GM23248 (cell line): ENCODE measurements around the gene HERC3. TPM values are rescaled to one million over a fixed set of nuclear protein-coding genes. Genes with fewer than 3 reads are reported as not detected.

Experiments
- DNase-seq: peaks from one replicate; pipeline ENCODE4 v3.0.0-alpha.2; 2015
- H2AFZ ChIP-seq: fragments of 200-600 bp; sonication (generic); 2 replicates; pipeline ENCODE4 v1.6.1; 2016; ENCODE audit warnings: antibody characterized with exemption
- H3F3A ChIP-seq: fragments of 200-600 bp; sonication (generic); 2 replicates; pipeline ENCODE4 v1.6.1; 2016; ENCODE audit warnings: mild to moderate bottlenecking, antibody characterized with exemption, mixed run types; ENCODE audit not compliant: insufficient read depth
- H3K27ac ChIP-seq: fragments of 200-600 bp; sonication (generic); 2 replicates; pipeline ENCODE4 v1.5.1; 2016; ENCODE audit warnings: mild to moderate bottlenecking
- H3K27me3 ChIP-seq: fragments of 200-600 bp; sonication (generic); replicated peaks from 2 replicates; pipeline ENCODE4 v1.6.1; 2016; ENCODE audit warnings: mild to moderate bottlenecking; ENCODE audit not compliant: insufficient read depth
- H3K36me3 ChIP-seq: fragments of 200-600 bp; sonication (generic); 2 replicates; pipeline ENCODE4 v1.6.1; 2016; ENCODE audit warnings: low read depth, mild to moderate bottlenecking
- H3K4me1 ChIP-seq: fragments of 200-600 bp; sonication (generic); 2 replicates; pipeline ENCODE4 v1.6.1; 2016; ENCODE audit warnings: mild to moderate bottlenecking; ENCODE audit not compliant: insufficient read depth
- H3K4me2 ChIP-seq: fragments of 200-600 bp; sonication (generic); one replicate; pipeline ENCODE4 v1.6.1; 2016; ENCODE audit warnings: mild to moderate bottlenecking; ENCODE audit not compliant: unreplicated experiment
- H3K4me3 ChIP-seq: fragments of 200-600 bp; sonication (generic); 2 replicates; pipeline ENCODE4 v1.5.1; 2016; ENCODE audit warnings: mild to moderate bottlenecking
- H3K79me2 ChIP-seq: fragments of 200-600 bp; sonication (generic); 2 replicates; pipeline ENCODE4 v1.6.1; 2016; ENCODE audit warnings: mild to moderate bottlenecking; ENCODE audit not compliant: insufficient read depth
- H3K9ac ChIP-seq: fragments of 200-600 bp; sonication (generic); 2 replicates; pipeline ENCODE4 v1.6.1; 2016; ENCODE audit warnings: mild to moderate bottlenecking
- H3K9me2 ChIP-seq: fragments of 200-600 bp; sonication (generic); 2 replicates; pipeline ENCODE4 v1.6.1; 2016; ENCODE audit warnings: mixed run types, mild to moderate bottlenecking, moderate library complexity; ENCODE audit not compliant: insufficient read depth
- H3K9me3 ChIP-seq: fragments of 200-600 bp; sonication (generic); one replicate; pipeline ENCODE4 v1.6.1; 2017; ENCODE audit warnings: low read depth
- H4K20me1 ChIP-seq: fragments of 200-600 bp; sonication (generic); 2 replicates; pipeline ENCODE4 v1.6.0; 2016; ENCODE audit not compliant: insufficient read depth
- EZH2 ChIP-seq: fragments of 200-600 bp; sonication (generic); IDR thresholded peaks from 2 replicates; pipeline ENCODE4 v1.6.1; 2018; ENCODE audit warnings: antibody characterized with exemption, mild to moderate bottlenecking; ENCODE audit not compliant: insufficient read depth, poor library complexity, severe bottlenecking
- EZH2phosphoT487 ChIP-seq: fragments of 200-600 bp; sonication (generic); IDR thresholded peaks from 2 replicates; pipeline ENCODE4 v1.6.1; 2018; ENCODE audit warnings: antibody characterized with exemption, moderate library complexity, mild to moderate bottlenecking, low read depth; ENCODE audit not compliant: insufficient read depth
- WGBS, 2 experiments: methylation state at CpG; one replicate each; pipeline ENCODE4 v1.1.6; 2015 to 2017; ENCODE audit warnings: low lambda C conversion rate in 2 of 2, low coverage in 1 of 2; ENCODE audit errors: missing lambda C conversion rate in 2 of 2; 5-methylcytosine and 5-hydroxymethylcytosine counted together
- in situ Hi-C: fragments of 300-500 bp; cut with MboI; formaldehyde crosslinking; loops from 2 replicates; pipeline ENCODE4 v1.15.0; 2020
- polyA plus RNA-seq: library from polyadenylated mRNA; unstranded; fragments of >200 nt; fragmentation: Nextera tagmentation; extraction: Ambion mirVana; gene quantifications from 2 replicates; pipeline ENCODE4 v1.2.1, GENCODE V29; 2016
- total RNA-seq: library from RNA; depleted of rRNA; stranded (reverse); fragments of >200 nt; shearing (Covaris generic); gene quantifications from 2 replicates; pipeline ENCODE4 v1.2.3, GENCODE V29; 2014

Gene HERC3
- total and polyA plus RNA-seq, 2 experiments from 2014 or later = 25.8 to 27.6 TPM

DNA sequence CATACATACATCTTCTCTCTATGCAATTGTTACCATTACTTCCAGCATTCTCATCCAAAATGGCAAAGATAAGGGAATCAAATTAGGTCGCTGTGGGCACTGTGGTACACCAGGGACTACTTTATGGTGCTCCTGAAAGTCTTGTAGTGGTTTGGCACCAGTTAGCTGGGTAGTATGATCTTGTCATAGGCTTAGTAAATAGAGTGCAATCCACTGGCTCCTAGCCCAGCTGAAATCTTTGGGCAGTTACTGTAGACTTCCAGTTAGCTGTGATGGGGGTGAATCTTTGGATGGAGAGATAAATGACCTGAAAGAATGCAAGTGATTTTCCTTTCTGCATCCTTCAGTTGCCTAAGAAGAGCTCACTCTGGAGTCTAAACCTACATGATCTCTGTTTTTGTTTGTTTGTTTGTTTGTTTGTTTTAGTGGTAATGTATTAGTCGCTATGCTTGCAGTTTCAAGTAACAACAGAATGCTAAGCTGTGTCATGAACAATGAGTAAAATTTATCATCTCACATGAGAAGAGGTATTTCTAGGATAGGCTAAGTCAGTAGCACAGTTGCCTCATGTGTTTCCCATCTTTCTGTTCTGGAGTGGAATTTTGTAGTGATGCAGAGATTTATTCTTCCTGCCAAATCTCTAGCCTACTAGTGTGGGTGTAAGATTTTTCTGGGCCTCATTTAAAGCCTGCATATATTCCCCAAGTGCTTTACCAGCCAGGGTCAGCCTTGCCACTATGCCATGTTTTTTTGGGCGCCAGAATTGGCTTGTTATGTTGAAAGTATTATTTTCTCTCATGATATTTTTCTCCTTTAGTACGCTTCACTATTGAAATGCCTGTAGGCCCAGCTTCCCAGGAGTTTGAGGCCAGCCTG is 24.2 kb downstream of the HERC3 start:
- H2AFZ ChIP-seq = no peak overlapping the region
- no peaks in the 10 kb centered on the region for H4K20me1 ChIP-seq
- H3K36me3 ChIP-seq = no peaks in the 10 kb centered on the region
- peaks cover 86% of the 10 kb centered on the region for H3F3A ChIP-seq
- peak overlapping the region; percentile 72 for H3K4me2 ChIP-seq
- DNase-seq = peak; percentile 96
- H3K4me1 ChIP-seq = peaks cover 96% of the 10 kb centered on the region
- H3K79me2 ChIP-seq = peaks cover 67% of the 10 kb centered on the region
- 0 out of 2 replicates have a peak, but pooled peaks cover under 1% of the 10 kb centered on the region for H3K9me2 ChIP-seq
- in situ Hi-C loops = no loop called here
- WGBS, 2 experiments = 4 to 7% methylated on average over 4 of the region's 4 CpGs
- TF ChIP-seq EZH2phosphoT487 = peak; percentile 95
- no peak for TF ChIP-seq EZH2
- peak overlapping the region; percentile 95 for H3K27ac ChIP-seq
- H3K9me3 ChIP-seq = no peaks in the 10 kb centered on the region
- no peaks in the 10 kb centered on the region for H3K27me3 ChIP-seq
- H3K9ac ChIP-seq = peak overlapping the region; percentile 66
- peak overlapping the region; percentile 25 for H3K4me3 ChIP-seq

DNA sequence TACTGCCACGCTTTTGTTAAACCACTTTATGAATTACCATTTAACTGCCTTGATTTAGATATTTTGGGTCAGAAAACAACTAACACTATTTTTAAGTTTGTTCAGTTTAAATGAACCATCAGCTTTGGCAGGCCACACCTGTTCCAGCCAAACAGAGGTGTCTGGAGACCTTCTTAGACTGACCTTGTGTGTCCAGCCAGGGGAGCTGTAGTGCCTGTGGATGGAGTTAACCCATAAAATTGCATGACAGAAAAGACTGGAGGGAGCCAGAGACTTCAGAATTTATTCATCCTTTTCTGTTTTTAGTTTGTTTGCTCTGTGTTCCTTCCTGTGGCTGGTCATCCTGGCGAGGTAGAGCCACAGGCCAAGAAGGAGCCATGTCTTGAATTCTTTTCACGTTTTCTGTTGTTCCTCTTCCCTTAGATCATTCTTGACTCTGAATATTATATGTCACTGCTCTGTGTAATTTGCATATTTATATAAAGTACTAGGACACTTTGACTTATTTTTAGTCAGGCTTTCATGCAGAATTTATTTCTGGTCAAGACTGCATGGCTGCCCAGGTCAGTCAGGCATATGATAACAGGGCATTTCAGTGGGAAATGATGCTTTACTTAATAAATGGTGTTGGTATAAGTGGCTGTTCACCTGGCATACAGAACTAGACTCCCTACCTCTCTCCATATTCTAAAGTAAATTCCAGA is 26.7 kb downstream of the HERC3 start:
- H3K9ac ChIP-seq = no peak overlapping the region
- H3K9me2 ChIP-seq = 0 out of 2 replicates have a peak, but pooled peaks cover 7% of the 10 kb centered on the region
- H3K79me2 ChIP-seq = peaks cover 70% of the 10 kb centered on the region
- H3K4me1 ChIP-seq = peaks cover 95% of the 10 kb centered on the region
- DNase-seq = no peak
- no peaks in the 10 kb centered on the region for H4K20me1 ChIP-seq
- peaks cover 78% of the 10 kb centered on the region for H3F3A ChIP-seq
- no peaks in the 10 kb centered on the region for H3K36me3 ChIP-seq
- H2AFZ ChIP-seq = no peak overlapping the region
- no peaks in the 10 kb centered on the region for H3K27me3 ChIP-seq
- in situ Hi-C loops = no loop called here
- no peak overlapping the region for H3K4me3 ChIP-seq
- WGBS, 2 experiments = 95 to 96% methylated on average over 3 of the region's 3 CpGs
- TF ChIP-seq EZH2phosphoT487 (no peak), EZH2 (no peak)
- no peak overlapping the region for H3K4me2 ChIP-seq
- peak overlapping the region; percentile 95 for H3K27ac ChIP-seq
- no peaks in the 10 kb centered on the region for H3K9me3 ChIP-seq

DNA sequence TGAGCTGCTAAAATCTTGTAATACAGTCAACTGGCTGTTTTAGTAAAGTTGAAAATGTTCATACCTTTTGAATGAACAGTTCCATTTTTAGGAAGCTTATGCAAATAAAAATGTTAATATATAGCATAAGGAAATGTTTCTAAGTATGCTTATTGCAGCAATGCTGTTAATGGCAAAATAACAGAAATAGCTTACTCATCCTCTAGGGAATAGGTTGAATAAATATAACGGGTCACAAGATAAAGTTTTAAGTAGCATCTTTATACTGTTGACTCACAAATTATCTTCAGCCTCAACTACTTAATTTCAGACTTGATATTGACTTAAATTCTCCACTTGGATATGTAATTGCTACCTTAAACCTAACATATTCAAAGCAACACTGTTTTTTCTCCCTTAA is 27.7 kb downstream of the HERC3 start:
- peak overlapping the region; percentile 51 for H3K27ac ChIP-seq
- TF ChIP-seq EZH2phosphoT487 = no peak
- no peak for TF ChIP-seq EZH2
- peaks cover 86% of the 10 kb centered on the region for H3K4me1 ChIP-seq
- H3K27me3 ChIP-seq = no peaks in the 10 kb centered on the region
- no peaks in the 10 kb centered on the region for H4K20me1 ChIP-seq
- H3K4me2 ChIP-seq = peak overlapping the region; percentile 22
- H3K36me3 ChIP-seq = 0 out of 2 replicates have a peak, but pooled peaks cover 8% of the 10 kb centered on the region
- no peak overlapping the region for H3K9ac ChIP-seq
- peaks cover 70% of the 10 kb centered on the region for H3K79me2 ChIP-seq
- H3K9me3 ChIP-seq = no peaks in the 10 kb centered on the region
- 0 to 2% methylated on average over 1 of the region's 1 CpG for WGBS, 2 experiments
- 0 out of 2 replicates have a peak, but pooled peaks cover 7% of the 10 kb centered on the region for H3K9me2 ChIP-seq
- peak; percentile 68 for DNase-seq
- H2AFZ ChIP-seq = no peak overlapping the region
- H3F3A ChIP-seq = peaks cover 79% of the 10 kb centered on the region
- in situ Hi-C loops = no loop called here
- 0 out of 2 replicates have a peak overlapping the region, but pooled peaks have one; percentile 5 for H3K4me3 ChIP-seq

DNA sequence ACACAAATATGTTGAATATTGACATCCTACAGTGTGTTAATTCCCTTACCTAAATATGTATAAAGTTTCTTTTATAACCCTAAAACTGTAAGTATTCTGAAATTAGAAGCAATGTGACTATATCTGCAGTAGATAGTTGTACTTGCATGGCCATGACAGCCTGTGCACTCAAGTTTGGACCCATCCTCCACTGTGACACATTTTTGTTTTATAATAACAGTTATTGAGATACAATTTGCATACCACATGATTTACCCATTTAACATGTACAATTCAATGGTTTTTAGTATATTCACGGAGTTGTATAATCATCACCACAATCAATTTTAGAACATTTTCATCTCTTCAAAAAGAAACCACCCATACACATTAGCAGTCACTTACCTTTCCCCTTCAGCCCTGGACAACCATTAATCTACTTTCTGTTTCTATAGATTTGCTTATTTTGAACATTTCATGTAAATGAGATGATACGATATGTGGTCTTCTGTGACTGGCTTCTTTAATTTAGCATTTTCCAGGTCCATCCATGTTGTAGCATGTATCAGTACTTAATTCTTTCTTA is 29.6 kb downstream of the HERC3 start:
- 99 to 100% methylated on average over 2 of the region's 2 CpGs for WGBS, 2 experiments
- in situ Hi-C loops = no loop called here

More for the DNA sequence above, 29.6 kb downstream of the HERC3 start:
- Histone ChIP-seq H3F3A (peaks cover 69% of the 10 kb centered on the region), H3K4me1 (peaks cover 68% of the 10 kb centered on the region), H3K4me2 (no peak overlapping the region), H3K9me3 (no peaks in the 10 kb centered on the region), H2AFZ (no peak overlapping the region), H3K79me2 (peaks cover 78% of the 10 kb centered on the region), H3K9ac (no peak overlapping the region), H4K20me1 (no peaks in the 10 kb centered on the region), H3K9me2 (0 out of 2 replicates have a peak, but pooled peaks cover 7% of the 10 kb centered on the region), H3K27me3 (no peaks in the 10 kb centered on the region), H3K27ac (no peak overlapping the region), H3K36me3 (0 out of 2 replicates have a peak, but pooled peaks cover 8% of the 10 kb centered on the region), H3K4me3 (no peak overlapping the region)
- DNase-seq = no peak
- TF ChIP-seq EZH2phosphoT487 (no peak), EZH2 (no peak)
